HepG2 (cell line): ENCODE measurements around the gene MRPL38. TPM values are rescaled to one million over a fixed set of nuclear protein-coding genes. Genes with fewer than 3 reads are reported as not detected.

Experiments used
- HNRNPL ChIP-seq: fragments of 200-400 bp; formaldehyde crosslinking; IDR thresholded peaks from 2 replicates; pipeline ENCODE4 v1.6.1; 2017; ENCODE audit warnings: mild to moderate bottlenecking, low read depth, low read length
- NFIB ChIP-seq: sonication (generic); formaldehyde crosslinking; IDR thresholded peaks from 2 replicates; pipeline ENCODE4 v1.9.0; 2021; ENCODE audit warnings: missing genetic modification reagents, mild to moderate bottlenecking, borderline replicate concordance
- PHB2 ChIP-seq: fragments of 450-650 bp; IDR thresholded peaks from 2 replicates; pipeline ENCODE4 v1.6.1; 2018; ENCODE audit not compliant: partially characterized antibody
- STAG1 ChIP-seq: sonication (generic); formaldehyde crosslinking; IDR thresholded peaks from 2 replicates; pipeline ENCODE4 v1.4.0; 2020; ENCODE audit warnings: missing genetic modification reagents
- ZBTB21 ChIP-seq: sonication (generic); formaldehyde crosslinking; IDR thresholded peaks from 2 replicates; pipeline ENCODE4 v1.4.0; 2020; ENCODE audit warnings: missing genetic modification reagents
- ZNF232 ChIP-seq: sonication (generic); formaldehyde crosslinking; IDR thresholded peaks from 2 replicates; pipeline ENCODE4 v1.4.0; 2020; ENCODE audit warnings: missing genetic modification reagents, borderline replicate concordance
- ZNF260 ChIP-seq: sonication (generic); formaldehyde crosslinking; IDR thresholded peaks from 2 replicates; pipeline ENCODE4 v1.4.0; 2020; ENCODE audit warnings: missing genetic modification reagents, low read depth, mild to moderate bottlenecking, borderline replicate concordance
- ZNF83 ChIP-seq: sonication (generic); formaldehyde crosslinking; IDR thresholded peaks from 2 replicates; pipeline ENCODE4 v1.4.0; 2020; ENCODE audit warnings: missing genetic modification reagents, mild to moderate bottlenecking, borderline replicate concordance
- polyA plus RNA-seq, 8 experiments: library from polyadenylated mRNA; depleted of rRNA in 3 of 8; stranded (reverse) in 7 of 8; unstranded in 1 of 8; fragments of >200 nt; fragmentation: Illumina TruSeq in 4 of 8; extraction: Trizol in 4 of 8; gene quantifications; 2 replicates each; pipeline versions ENCODE4 v1.2.1 to v1.2.3, GENCODE V29; 2011 to 2016; ENCODE audit warnings: low read depth in 4 of 8, missing spikeins in 1 of 8, mixed read lengths in 1 of 8; ENCODE audit not compliant: insufficient read depth in 1 of 8
- total RNA-seq, 5 experiments: library from RNA; depleted of rRNA; stranded (reverse); fragments of >200 nt; fragmentation: Illumina TruSeq; extraction: Trizol; gene quantifications; 2 replicates each; pipeline ENCODE4 v1.2.3, GENCODE V29; 2016; ENCODE audit warnings: low read depth in 1 of 5
- TF ChIP-seq, protein P1 (sequence below): sonication (generic); formaldehyde crosslinking; IDR thresholded peaks from one replicate; pipeline ENCODE4 v1.5.1; 2020; ENCODE audit warnings: mild to moderate bottlenecking, missing genetic modification reagents; ENCODE audit errors: not compliant biosample characterization

Gene MRPL38
- total and polyA plus RNA-seq, 2 of the 13 experiments (the other 11 are each of a cell fraction or from before 2014, with no cell fraction given): 83.7 to 125 TPM

GRCh38 chr17:75917141-75917916, 12.6 kb upstream of the MRPL38 start (continued):
- no peak for TF ChIP-seq ZNF260 (CRISPR knock-in tag)
- no peak for TF ChIP-seq ZBTB21 (CRISPR knock-in tag)
- TF ChIP-seq NFIB (CRISPR knock-in tag): no peak
- TF ChIP-seq PHB2: no peak
- no peak for TF ChIP-seq ZNF232 (CRISPR knock-in tag)
- no peak for TF ChIP-seq ZNF83 (CRISPR knock-in tag)
- TF ChIP-seq STAG1 (CRISPR knock-in tag): no peak
- no peak for TF ChIP-seq HNRNPL
- TF ChIP-seq, protein P1, sequence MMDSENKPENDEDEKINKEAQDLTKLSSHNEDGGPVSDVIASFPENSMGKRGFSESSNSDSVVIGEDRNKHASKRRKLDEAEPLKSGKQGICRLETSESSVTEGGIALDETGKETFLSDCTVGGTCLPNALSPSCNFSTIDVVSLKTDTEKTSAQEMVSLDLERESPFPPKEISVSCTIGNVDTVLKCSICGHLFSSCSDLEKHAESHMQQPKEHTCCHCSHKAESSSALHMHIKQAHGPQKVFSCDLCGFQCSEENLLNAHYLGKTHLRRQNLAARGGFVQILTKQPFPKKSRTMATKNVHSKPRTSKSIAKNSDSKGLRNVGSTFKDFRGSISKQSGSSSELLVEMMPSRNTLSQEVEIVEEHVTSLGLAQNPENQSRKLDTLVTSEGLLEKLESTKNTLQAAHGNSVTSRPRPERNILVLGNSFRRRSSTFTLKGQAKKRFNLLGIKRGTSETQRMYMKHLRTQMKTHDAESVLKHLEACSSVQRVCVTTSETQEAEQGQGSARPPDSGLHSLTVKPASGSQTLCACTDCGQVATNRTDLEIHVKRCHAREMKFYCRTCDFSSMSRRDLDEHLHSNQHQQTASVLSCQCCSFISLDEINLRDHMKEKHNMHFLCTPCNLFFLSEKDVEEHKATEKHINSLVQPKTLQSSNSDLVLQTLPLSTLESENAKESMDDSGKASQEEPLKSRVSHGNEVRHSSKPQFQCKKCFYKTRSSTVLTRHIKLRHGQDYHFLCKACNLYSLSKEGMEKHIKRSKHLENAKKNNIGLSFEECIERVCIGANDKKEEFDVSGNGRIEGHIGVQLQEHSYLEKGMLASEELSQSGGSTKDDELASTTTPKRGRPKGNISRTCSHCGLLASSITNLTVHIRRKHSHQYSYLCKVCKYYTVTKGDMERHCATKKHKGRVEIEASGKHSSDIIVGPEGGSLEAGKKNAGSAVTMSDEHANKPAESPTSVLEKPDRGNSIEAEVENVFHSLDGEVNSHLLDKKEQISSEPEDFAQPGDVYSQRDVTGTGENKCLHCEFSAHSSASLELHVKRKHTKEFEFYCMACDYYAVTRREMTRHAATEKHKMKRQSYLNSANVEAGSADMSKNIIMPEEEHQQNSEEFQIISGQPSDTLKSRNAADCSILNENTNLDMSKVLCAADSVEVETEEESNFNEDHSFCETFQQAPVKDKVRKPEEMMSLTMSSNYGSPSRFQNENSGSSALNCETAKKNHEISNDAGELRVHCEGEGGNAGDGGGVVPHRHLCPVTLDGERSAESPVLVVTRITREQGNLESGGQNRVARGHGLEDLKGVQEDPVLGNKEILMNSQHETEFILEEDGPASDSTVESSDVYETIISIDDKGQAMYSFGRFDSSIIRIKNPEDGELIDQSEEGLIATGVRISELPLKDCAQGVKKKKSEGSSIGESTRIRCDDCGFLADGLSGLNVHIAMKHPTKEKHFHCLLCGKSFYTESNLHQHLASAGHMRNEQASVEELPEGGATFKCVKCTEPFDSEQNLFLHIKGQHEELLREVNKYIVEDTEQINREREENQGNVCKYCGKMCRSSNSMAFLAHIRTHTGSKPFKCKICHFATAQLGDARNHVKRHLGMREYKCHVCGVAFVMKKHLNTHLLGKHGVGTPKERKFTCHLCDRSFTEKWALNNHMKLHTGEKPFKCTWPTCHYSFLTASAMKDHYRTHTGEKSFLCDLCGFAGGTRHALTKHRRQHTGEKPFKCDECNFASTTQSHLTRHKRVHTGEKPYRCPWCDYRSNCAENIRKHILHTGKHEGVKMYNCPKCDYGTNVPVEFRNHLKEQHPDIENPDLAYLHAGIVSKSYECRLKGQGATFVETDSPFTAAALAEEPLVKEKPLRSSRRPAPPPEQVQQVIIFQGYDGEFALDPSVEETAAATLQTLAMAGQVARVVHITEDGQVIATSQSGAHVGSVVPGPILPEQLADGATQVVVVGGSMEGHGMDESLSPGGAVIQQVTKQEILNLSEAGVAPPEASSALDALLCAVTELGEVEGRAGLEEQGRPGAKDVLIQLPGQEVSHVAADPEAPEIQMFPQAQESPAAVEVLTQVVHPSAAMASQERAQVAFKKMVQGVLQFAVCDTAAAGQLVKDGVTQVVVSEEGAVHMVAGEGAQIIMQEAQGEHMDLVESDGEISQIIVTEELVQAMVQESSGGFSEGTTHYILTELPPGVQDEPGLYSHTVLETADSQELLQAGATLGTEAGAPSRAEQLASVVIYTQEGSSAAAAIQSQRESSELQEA: no peak
